ENCODE results near the gene KLHL7. TPM values are rescaled to one million over a fixed set of nuclear protein-coding genes. Genes with fewer than 3 reads are reported as not detected.
"Not testable (repeated sequence)": the region's sequence is repeated elsewhere in the genome, so short reads cannot be mapped to it uniquely, and the experiment has no call there.

The KLHL7 gene
- polyA plus RNA-seq, 2 of the 4 experiments (the other 2 are of a cell fraction), result 23.3 to 45.4 TPM

DNA sequence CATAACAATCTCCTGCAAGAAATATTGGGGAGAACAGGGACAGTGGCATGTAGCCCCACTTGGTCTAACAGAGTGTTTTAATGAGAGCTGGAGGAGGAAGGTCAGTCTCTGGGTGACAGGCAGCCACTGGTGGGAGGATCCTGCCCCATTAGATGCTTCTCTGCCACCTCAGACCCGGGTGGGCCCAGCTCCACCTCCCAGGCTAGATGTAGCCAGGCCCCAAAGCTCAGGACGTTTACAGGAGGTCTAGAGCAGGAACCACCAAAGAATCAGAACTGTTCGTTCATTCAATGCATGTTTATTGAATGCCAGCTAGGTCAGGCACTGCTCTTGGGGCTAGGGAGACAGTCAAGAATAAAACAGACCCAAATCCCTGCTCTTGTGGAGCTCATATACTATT, 112.6 kb downstream of the KLHL7 start:
- TF ChIP-seq, protein P1, sequence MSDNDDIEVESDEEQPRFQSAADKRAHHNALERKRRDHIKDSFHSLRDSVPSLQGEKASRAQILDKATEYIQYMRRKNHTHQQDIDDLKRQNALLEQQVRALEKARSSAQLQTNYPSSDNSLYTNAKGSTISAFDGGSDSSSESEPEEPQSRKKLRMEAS (IDR thresholded peaks at IDR 0.05), result no peak
- TF ChIP-seq, protein P2, sequence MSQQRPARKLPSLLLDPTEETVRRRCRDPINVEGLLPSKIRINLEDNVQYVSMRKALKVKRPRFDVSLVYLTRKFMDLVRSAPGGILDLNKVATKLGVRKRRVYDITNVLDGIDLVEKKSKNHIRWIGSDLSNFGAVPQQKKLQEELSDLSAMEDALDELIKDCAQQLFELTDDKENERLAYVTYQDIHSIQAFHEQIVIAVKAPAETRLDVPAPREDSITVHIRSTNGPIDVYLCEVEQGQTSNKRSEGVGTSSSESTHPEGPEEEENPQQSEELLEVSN (IDR thresholded peaks at IDR 0.05; ENCODE audit: borderline replicate concordance, low read depth), result no peak
- no peak for TF ChIP-seq RARB (CRISPR knock-in tag; IDR thresholded peaks at IDR 0.05)
- no peak for TF ChIP-seq ESRRA (IDR thresholded peaks at IDR 0.05; ENCODE audit: borderline replicate concordance, low read length)
- no peak for TF ChIP-seq ZFP36 (IDR thresholded peaks at IDR 0.05; ENCODE audit: borderline replicate concordance, partially characterized antibody)
- no peak for TF ChIP-seq MAFK (IDR thresholded peaks at IDR 0.05; ENCODE audit: partially characterized antibody)
- ChIA-PET POLR2A (no interaction called here), CTCF (interaction anchor here (0.8 kb wide), 1 partner anchor 44 kb away, joined by 3 read pairs; no protein-coding TSS in a partner anchor)
- no peak for FAIRE-seq
- 17% methylated on average over 3 of the region's 3 CpGs for WGBS (ENCODE audit: missing lambda C conversion rate)
- DNase-seq (ENCODE audit: low read depth in 1 of 2, low spot score in 1 of 2), result no peak
- Histone ChIP-seq H3K9me3 (no peaks in the 10 kb centered on the region), H3K27ac (no peak overlapping the region), H3K4me3 (no peak overlapping the region), H3K4me2 (no peak overlapping the region), H3K4me1 (no peaks in the 10 kb centered on the region)
- no peak for ATAC-seq

DNA sequence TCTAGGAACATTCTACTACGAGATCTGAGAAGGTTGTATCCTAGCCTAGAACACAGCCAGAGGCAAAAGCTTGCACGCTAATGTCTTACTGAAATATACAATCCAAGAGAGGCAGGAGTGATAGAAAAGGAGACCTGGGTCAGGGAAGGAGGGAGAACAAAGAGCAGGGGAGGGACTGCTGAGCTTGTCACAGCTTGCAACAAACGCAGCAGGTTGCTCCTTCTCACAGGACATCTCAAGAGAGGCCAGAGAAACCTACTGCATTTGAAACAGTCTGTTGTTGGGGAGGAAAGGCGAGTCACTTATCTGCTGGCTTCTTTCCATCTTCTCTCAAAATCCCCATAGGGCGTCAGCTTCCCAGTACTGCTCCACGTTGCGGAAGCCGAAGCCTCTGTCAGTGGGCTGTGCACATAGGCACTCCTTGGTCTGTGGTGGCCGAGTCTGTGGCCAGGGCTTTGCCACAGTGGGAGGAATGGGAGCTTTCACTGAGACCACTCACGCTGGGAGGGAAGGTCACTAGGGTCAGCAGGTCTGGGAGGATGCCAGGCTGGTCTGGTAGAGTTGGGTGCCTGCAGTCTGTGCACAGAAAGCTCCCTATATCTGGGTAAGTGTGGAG, 115.2 kb downstream of the KLHL7 start:
- FAIRE-seq (no peak), ATAC-seq (no peak; a peak in 1 of 6 replicates), DNase-seq (ENCODE audit: low read depth in 1 of 2, low spot score in 1 of 2) (no peak)
- Histone ChIP-seq H3K27ac (no peak overlapping the region), H3K9me3 (no peaks in the 10 kb centered on the region), H3K4me3 (no peak overlapping the region), H3K4me2 (no peak overlapping the region), H3K4me1 (no peaks in the 10 kb centered on the region)
- ChIA-PET POLR2A (no interaction called here), CTCF (interaction anchor here (1.3 kb wide), 1 partner anchor 9 kb away, joined by 3 read pairs; no protein-coding TSS in a partner anchor)
- no peak for TF ChIP-seq ZNF302 (CRISPR knock-in tag; IDR thresholded peaks at IDR 0.05)
- no peak for TF ChIP-seq TP53 (CRISPR knock-in tag; IDR thresholded peaks at IDR 0.05)
- TF ChIP-seq ESRRA (IDR thresholded peaks at IDR 0.05; ENCODE audit: borderline replicate concordance, low read length), result no peak
- TF ChIP-seq FOSL2 (IDR thresholded peaks at IDR 0.05), result no peak
- TF ChIP-seq FOSL2 (CRISPR knock-in tag; IDR thresholded peaks at IDR 0.05), result no peak
- no peak for TF ChIP-seq RARB (CRISPR knock-in tag; IDR thresholded peaks at IDR 0.05)
- TF ChIP-seq HOXA7 (CRISPR knock-in tag; IDR thresholded peaks at IDR 0.05), result no peak
- no peak for TF ChIP-seq ZC3H11A (IDR thresholded peaks at IDR 0.05)
- no peak for TF ChIP-seq POLR2A (IDR thresholded peaks at IDR 0.05; ENCODE audit: low read length)
- TF ChIP-seq, protein P3, sequence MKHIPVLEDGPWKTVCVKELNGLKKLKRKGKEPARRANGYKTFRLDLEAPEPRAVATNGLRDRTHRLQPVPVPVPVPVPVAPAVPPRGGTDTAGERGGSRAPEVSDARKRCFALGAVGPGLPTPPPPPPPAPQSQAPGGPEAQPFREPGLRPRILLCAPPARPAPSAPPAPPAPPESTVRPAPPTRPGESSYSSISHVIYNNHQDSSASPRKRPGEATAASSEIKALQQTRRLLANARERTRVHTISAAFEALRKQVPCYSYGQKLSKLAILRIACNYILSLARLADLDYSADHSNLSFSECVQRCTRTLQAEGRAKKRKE (CRISPR knock-in tag; IDR thresholded peaks at IDR 0.05; ENCODE audit: low read depth), result no peak
- no peak for TF ChIP-seq CBX8 (IDR thresholded peaks at IDR 0.05)
- TF ChIP-seq, protein P4, sequence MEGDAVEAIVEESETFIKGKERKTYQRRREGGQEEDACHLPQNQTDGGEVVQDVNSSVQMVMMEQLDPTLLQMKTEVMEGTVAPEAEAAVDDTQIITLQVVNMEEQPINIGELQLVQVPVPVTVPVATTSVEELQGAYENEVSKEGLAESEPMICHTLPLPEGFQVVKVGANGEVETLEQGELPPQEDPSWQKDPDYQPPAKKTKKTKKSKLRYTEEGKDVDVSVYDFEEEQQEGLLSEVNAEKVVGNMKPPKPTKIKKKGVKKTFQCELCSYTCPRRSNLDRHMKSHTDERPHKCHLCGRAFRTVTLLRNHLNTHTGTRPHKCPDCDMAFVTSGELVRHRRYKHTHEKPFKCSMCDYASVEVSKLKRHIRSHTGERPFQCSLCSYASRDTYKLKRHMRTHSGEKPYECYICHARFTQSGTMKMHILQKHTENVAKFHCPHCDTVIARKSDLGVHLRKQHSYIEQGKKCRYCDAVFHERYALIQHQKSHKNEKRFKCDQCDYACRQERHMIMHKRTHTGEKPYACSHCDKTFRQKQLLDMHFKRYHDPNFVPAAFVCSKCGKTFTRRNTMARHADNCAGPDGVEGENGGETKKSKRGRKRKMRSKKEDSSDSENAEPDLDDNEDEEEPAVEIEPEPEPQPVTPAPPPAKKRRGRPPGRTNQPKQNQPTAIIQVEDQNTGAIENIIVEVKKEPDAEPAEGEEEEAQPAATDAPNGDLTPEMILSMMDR (IDR thresholded peaks at IDR 0.05), result no peak
- no peak for TF ChIP-seq HOXB13 (CRISPR knock-in tag; IDR thresholded peaks at IDR 0.05; ENCODE audit: low read depth)
- 54% methylated on average over 10 of the region's 10 CpGs for WGBS (ENCODE audit: missing lambda C conversion rate)

DNA sequence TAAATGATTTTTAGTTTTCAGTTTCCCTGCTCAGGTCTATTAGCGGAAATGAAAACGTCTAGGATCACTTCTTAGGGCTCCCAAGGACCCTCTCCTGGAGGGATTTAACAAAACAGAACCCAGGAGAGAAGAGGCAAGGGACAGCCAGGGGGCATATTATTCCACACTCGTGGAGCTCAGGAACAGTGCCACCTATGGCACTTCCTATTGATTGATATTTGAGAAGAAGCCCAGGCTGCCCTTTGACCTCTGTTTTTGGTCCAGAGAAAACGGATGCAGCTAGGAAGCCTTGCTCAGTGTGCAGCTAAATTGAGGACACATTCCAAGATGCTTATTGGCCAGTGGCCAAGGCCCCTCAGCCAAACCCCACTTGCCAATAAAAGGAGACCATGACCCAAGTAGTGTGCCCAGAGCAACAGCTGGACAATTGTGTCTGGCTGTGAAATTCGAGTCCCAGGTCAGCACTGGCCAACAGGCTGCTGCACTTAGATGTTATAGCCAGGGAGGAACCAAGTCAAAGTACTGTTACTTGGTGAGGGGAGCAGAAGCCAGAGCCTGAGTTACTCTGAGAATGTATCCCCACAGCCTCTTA, 117.0 kb downstream of the KLHL7 start:
- no peak for DNase-seq (ENCODE audit: low read depth in 1 of 2, low spot score in 1 of 2)
- no peak overlapping the region for H3K27ac ChIP-seq
- TF ChIP-seq SREBF2 (IDR thresholded peaks at IDR 0.05), result no peak
- TF ChIP-seq SMC3 (IDR thresholded peaks at IDR 0.05), result no peak
- TF ChIP-seq CEBPB (IDR thresholded peaks at IDR 0.05), result no peak
- TF ChIP-seq, protein P5, sequence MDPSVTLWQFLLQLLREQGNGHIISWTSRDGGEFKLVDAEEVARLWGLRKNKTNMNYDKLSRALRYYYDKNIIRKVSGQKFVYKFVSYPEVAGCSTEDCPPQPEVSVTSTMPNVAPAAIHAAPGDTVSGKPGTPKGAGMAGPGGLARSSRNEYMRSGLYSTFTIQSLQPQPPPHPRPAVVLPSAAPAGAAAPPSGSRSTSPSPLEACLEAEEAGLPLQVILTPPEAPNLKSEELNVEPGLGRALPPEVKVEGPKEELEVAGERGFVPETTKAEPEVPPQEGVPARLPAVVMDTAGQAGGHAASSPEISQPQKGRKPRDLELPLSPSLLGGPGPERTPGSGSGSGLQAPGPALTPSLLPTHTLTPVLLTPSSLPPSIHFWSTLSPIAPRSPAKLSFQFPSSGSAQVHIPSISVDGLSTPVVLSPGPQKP (IDR thresholded peaks at IDR 0.05; ENCODE audit: low read depth, low read length), result no peak
- ATAC-seq, result peak in 1 of 2 experiments; percentile 24; a peak in 4 of 6 replicates
- no peak for FAIRE-seq
- no peak overlapping the region for H3K4me2 ChIP-seq
- ChIA-PET CTCF (interaction anchor here (1.2 to 1.3 kb wide), 2 partner anchors 37 to 167 kb away, joined by 4 read pairs; no protein-coding TSS in a partner anchor), POLR2A (no interaction called here)
- H3K4me1 ChIP-seq, result no peaks in the 10 kb centered on the region
- no peaks in the 10 kb centered on the region for H3K9me3 ChIP-seq
- H3K4me3 ChIP-seq, result no peak overlapping the region
- WGBS (ENCODE audit: missing lambda C conversion rate), result 31% methylated on average over 5 of the region's 5 CpGs

DNA sequence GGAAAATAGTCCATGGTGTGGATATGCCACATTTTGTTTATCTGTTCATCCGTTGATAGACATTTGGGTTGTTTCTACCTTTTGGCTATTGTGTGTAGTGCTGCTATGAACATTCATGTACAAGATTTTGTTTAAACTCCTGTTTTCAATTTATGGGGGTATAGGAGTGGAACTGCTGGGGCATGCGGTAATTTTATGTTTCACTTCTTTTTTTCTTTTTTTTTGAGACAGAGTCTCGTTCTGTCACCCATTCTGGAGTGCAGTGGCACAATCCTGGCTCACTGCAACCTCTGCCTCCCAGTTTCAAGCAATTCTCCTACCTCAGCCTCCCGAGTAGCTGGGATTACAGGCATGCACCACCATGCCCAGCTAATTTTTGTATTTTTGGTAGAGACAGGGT, 118.8 kb downstream of the KLHL7 start:
- H3K27ac ChIP-seq; ATAC-seq; H3K4me1 ChIP-seq; DNase-seq (ENCODE audit: low read depth in 1 of 2, low spot score in 1 of 2); FAIRE-seq; CTCF ChIA-PET; H3K4me3 ChIP-seq; POLR2A ChIA-PET; H3K9me3 ChIP-seq; H3K4me2 ChIP-seq: not testable (repeated sequence)
- 68% methylated on average over 4 of the region's 4 CpGs for WGBS (ENCODE audit: missing lambda C conversion rate)
